OCI-LY7 (cell line): Measurements from ENCODE around the gene FAM174C. TPM values are rescaled to one million over a fixed set of nuclear protein-coding genes. Genes with fewer than 3 reads are reported as not detected.

Experiments
- BruUV-seq: library from RNA; stranded (reverse); fragments of 400-500 nt; replicated peaks from 2 replicates; lab custom pipeline; 2021; lab: Mats Ljungman, UMichigan
- CTCF ChIA-PET: fragments of 300-600 bp; sonication (Branson Sonifier 250); formaldehyde crosslinking; loops from one replicate; lab custom pipeline; 2022; ENCODE audit warnings: antibody characterized with exemption; ENCODE audit not compliant: unreplicated experiment; lab: Charles Lee
- POLR2A ChIA-PET: fragments of 300-600 bp; sonication (Branson Sonifier 250); formaldehyde crosslinking; loops from one replicate; lab custom pipeline; 2022; ENCODE audit warnings: antibody characterized with exemption; lab: Charles Lee
- DNase-seq: peaks from one replicate; pipeline ENCODE4 v3.0.0-alpha.2; 2015; ENCODE audit warnings: low spot score
- H2AFZ ChIP-seq: fragments of 200-600 bp; sonication (generic), shearing (Covaris generic); 2 replicates; pipeline ENCODE4 v1.6.1; 2014; ENCODE audit warnings: mild to moderate bottlenecking, antibody characterized with exemption, low read length, moderate library complexity
- H3K27ac ChIP-seq: fragments of 200-600 bp; sonication (generic); 2 replicates; pipeline ENCODE4 v1.5.1; 2014; ENCODE audit warnings: mixed run types, low read depth, mild to moderate bottlenecking, moderate library complexity, low read length, inconsistent platforms; ENCODE audit not compliant: poor library complexity, severe bottlenecking
- H3K36me3 ChIP-seq: fragments of 200-600 bp; sonication (generic); 2 replicates; pipeline ENCODE4 v1.6.1; 2014; ENCODE audit warnings: mild to moderate bottlenecking, antibody characterized with exemption, low read length, moderate library complexity, mixed read lengths; ENCODE audit not compliant: insufficient read depth
- H3K4me1 ChIP-seq: fragments of 200-600 bp; sonication (generic); 2 replicates; pipeline ENCODE4 v1.5.1; 2014; ENCODE audit warnings: mild to moderate bottlenecking, low read length; ENCODE audit not compliant: insufficient read depth, poor library complexity, severe bottlenecking
- H3K4me2 ChIP-seq: fragments of 200-600 bp; sonication (generic); 2 replicates; pipeline ENCODE4 v1.6.1; 2014; ENCODE audit warnings: mild to moderate bottlenecking, low read length
- H3K4me3 ChIP-seq: fragments of 200-600 bp; sonication (generic); 2 replicates; pipeline ENCODE4 v1.5.1; 2014; ENCODE audit warnings: mild to moderate bottlenecking, low read depth, low read length; ENCODE audit not compliant: poor library complexity, severe bottlenecking
- H3K79me2 ChIP-seq: fragments of 200-600 bp; sonication (generic); 2 replicates; pipeline ENCODE4 v1.6.1; 2016; ENCODE audit warnings: low read depth, mild to moderate bottlenecking, low read length, moderate library complexity, mixed read lengths; ENCODE audit not compliant: insufficient read depth
- H3K9me2 ChIP-seq: fragments of 200-600 bp; sonication (generic); 2 replicates; pipeline ENCODE4 v1.6.1; 2016; ENCODE audit warnings: mild to moderate bottlenecking, low read length, mixed read lengths; ENCODE audit not compliant: insufficient read depth
- H3K9me3 ChIP-seq: fragments of 200-600 bp; sonication (generic); 2 replicates; pipeline ENCODE4 v1.6.1; 2014; ENCODE audit warnings: mild to moderate bottlenecking, mixed run types, low read length, mixed read lengths
- H4K20me1 ChIP-seq: fragments of 200-600 bp; sonication (generic); 2 replicates; pipeline ENCODE4 v1.6.1; 2014; ENCODE audit warnings: mild to moderate bottlenecking, antibody characterized with exemption, low read length, moderate library complexity, mixed read lengths; ENCODE audit not compliant: insufficient read depth
- EZH2phosphoT487 ChIP-seq: fragments of 200-600 bp; sonication (generic); IDR thresholded peaks from 2 replicates; pipeline ENCODE4 v1.6.1; 2018; ENCODE audit warnings: low read depth, borderline replicate concordance, mild to moderate bottlenecking, mixed run types, antibody characterized with exemption, low read length, moderate library complexity, mixed read lengths
- intact Hi-C: fragments of 100-400 bp; cut with micrococcal nuclease; formaldehyde crosslinking; loops from one replicate; pipeline ENCODE4 v1.10.0; 2022; ENCODE audit not compliant: unreplicated experiment
- total RNA-seq, 2 experiments: library from RNA; depleted of rRNA in 1 of 2; stranded (reverse); fragments of >200 nt in 1 of 2; shearing (Covaris generic) in 1 of 2; gene quantifications; 2 replicates each; pipeline ENCODE4 v1.2.3, GENCODE V29; 2014 to 2022
- TF ChIP-seq, protein P1 (sequence below): fragments of 200-600 bp; sonication (generic); conservative IDR thresholded peaks from 2 replicates; pipeline ENCODE4 v1.5.1; 2014; ENCODE audit warnings: mild to moderate bottlenecking, antibody characterized with exemption, low read length, moderate library complexity, mixed read lengths

The FAM174C gene
- total RNA-seq, 2 experiments from 2014 or later: 53.2 to 81.5 TPM

DNA sequence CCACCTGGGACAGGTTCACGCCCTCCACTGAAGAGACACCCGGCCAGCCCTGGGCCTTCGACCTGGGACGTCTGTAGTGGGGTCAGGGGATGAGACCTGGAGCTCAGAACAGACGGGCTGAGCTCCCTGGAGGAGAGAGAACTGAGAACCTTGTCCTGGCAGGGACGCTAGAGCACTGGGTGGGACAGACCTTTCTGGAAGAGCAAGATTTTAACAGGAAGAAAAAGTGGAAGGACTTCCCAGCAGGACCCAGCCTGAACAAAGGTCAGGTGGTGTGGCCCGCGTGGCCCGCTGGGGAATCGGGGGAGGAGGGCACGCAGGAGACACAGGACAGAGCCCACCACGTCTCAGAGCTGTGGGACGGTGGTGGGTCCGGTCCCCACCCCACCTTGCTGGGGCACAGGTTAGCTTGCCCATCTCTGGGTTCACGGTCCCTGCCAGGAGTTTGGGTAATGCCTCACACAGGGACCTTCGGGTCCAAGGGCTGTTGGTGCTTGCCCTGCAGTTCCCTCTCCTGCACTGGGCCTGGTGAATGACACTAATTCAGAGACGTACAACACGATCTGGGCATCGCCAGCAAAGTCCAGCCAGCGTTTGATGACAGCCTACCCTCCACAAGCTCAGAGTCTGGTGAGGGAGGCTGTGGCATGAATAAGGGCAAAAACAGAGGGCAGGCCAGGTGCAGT, 9.1 kb downstream of the FAM174C start:
- no peaks in the 10 kb centered on the region for H3K79me2 ChIP-seq
- no peaks in the 10 kb centered on the region for H3K9me3 ChIP-seq
- TF ChIP-seq, protein P1, sequence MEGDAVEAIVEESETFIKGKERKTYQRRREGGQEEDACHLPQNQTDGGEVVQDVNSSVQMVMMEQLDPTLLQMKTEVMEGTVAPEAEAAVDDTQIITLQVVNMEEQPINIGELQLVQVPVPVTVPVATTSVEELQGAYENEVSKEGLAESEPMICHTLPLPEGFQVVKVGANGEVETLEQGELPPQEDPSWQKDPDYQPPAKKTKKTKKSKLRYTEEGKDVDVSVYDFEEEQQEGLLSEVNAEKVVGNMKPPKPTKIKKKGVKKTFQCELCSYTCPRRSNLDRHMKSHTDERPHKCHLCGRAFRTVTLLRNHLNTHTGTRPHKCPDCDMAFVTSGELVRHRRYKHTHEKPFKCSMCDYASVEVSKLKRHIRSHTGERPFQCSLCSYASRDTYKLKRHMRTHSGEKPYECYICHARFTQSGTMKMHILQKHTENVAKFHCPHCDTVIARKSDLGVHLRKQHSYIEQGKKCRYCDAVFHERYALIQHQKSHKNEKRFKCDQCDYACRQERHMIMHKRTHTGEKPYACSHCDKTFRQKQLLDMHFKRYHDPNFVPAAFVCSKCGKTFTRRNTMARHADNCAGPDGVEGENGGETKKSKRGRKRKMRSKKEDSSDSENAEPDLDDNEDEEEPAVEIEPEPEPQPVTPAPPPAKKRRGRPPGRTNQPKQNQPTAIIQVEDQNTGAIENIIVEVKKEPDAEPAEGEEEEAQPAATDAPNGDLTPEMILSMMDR: no peak
- TF ChIP-seq EZH2phosphoT487: no peak
- DNase-seq: no peak
- intact Hi-C loops: no loop called here
- CTCF ChIA-PET: no interaction called here
- H3K27ac ChIP-seq: no peak overlapping the region
- H3K4me2 ChIP-seq: no peak overlapping the region
- H3K4me3 ChIP-seq: no peak overlapping the region
- H3K4me1 ChIP-seq: no peaks in the 10 kb centered on the region
- peaks cover 16% of the 10 kb centered on the region for H3K36me3 ChIP-seq
- POLR2A ChIA-PET: no interaction called here
- no peak overlapping the region for H2AFZ ChIP-seq
- BruUV-seq: no TSS peak
- no peaks in the 10 kb centered on the region for H4K20me1 ChIP-seq
- no peaks in the 10 kb centered on the region for H3K9me2 ChIP-seq

DNA sequence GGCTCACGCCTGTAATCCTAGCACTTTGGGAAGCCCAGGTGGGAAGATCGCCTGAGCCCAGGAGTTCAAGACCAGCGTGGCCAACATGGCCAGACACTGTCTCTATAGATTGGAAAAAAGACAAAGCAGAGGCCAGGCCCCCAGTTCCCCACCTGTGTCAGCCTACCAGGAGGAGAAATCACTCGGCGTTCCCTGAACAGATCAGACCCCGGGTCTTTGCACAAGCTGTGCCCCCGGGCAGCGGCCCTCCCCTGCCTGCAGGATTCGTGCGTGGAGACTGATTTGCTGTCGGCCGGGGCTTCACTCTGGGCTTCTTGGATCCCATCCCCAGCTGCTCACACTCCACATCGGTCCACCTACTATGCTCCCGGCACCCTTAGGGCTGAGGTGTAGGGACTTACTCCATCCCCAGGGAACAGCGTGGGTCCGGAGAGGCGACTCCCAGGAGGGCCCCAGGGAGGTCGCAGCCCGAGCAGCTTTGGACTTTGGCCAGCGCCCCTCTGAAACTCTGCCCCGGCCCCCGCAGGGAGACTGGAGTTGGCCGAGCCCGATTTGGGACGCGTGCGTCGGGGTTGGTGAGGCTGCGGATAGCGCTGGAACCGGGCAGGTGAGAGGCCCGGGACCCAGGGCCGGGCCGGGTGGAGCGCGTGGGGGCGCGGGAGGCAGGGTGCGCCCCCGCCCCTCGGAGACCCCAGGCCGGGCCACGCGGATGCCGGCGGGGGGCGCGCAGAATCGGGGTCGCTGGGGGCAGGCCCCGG, 9.8 kb downstream of the FAM174C start:
- no peak overlapping the region for H3K4me3 ChIP-seq
- no peak overlapping the region for H3K4me2 ChIP-seq
- no peaks in the 10 kb centered on the region for H4K20me1 ChIP-seq
- peaks cover 9% of the 10 kb centered on the region for H3K36me3 ChIP-seq
- POLR2A ChIA-PET: no interaction called here
- BruUV-seq: no TSS peak
- no peak overlapping the region for H3K27ac ChIP-seq
- H3K79me2 ChIP-seq: no peaks in the 10 kb centered on the region
- CTCF ChIA-PET: no interaction called here
- H2AFZ ChIP-seq: no peak overlapping the region
- intact Hi-C loops: no loop called here
- no peaks in the 10 kb centered on the region for H3K9me3 ChIP-seq
- TF ChIP-seq EZH2phosphoT487: no peak
- TF ChIP-seq, protein P1: no peak
- H3K9me2 ChIP-seq: no peaks in the 10 kb centered on the region
- DNase-seq: no peak
- no peaks in the 10 kb centered on the region for H3K4me1 ChIP-seq
